Measurements from ENCODE around the gene CST4.
"Not testable (repeated sequence)": the region's sequence is repeated elsewhere in the genome, so short reads cannot be mapped to it uniquely, and the experiment has no call there.

CST4 gene

GRCh38 chr20:23661002-23661429 is 27.8 kb downstream of the CST4 start:
- DNase-seq (ENCODE audit: low read depth, low spot score) = no peak

- no peak for DNase-seq (ENCODE audit: low read depth, low spot score)
Measured at GRCh38 chr20:23659989-23660837, 28.6 kb downstream of the CST4 start.

- DNase-seq (ENCODE audit: low read depth, low spot score) = not testable (repeated sequence)
Measured at GRCh38 chr20:23659610-23659988, 29.2 kb downstream of the CST4 start.

GRCh38 chr20:23658989-23659609 is 29.7 kb downstream of the CST4 start:
- DNase-seq (ENCODE audit: low read depth, low spot score) = no peak

GRCh38 chr20:23658336-23658735 is 30.5 kb downstream of the CST4 start:
- no peak for DNase-seq (ENCODE audit: low read depth, low spot score)

GRCh38 chr20:23657202-23657601 is 31.6 kb downstream of the CST4 start:
- no peak for DNase-seq (ENCODE audit: low read depth, low spot score)

- DNase-seq (ENCODE audit: low read depth, low spot score) = no peak
Measured at GRCh38 chr20:23656372-23656771, 32.5 kb downstream of the CST4 start.

- DNase-seq (ENCODE audit: low read depth, low spot score) = no peak
Measured at GRCh38 chr20:23655491-23656211, 33.2 kb downstream of the CST4 start.

GRCh38 chr20:23654717-23655116 is 34.1 kb downstream of the CST4 start:
- no peak for DNase-seq (ENCODE audit: low read depth, low spot score)

GRCh38 chr20:23654000-23654399 is 34.8 kb downstream of the CST4 start:
- no peak for DNase-seq (ENCODE audit: low read depth, low spot score)

GRCh38 chr20:23653400-23653938 is 35.4 kb downstream of the CST4 start:
- no peak for DNase-seq (ENCODE audit: low read depth, low spot score)

GRCh38 chr20:23652926-23653325 is 35.9 kb downstream of the CST4 start:
- no peak for DNase-seq (ENCODE audit: low read depth, low spot score)

GRCh38 chr20:23652371-23652770 is 36.5 kb downstream of the CST4 start:
- no peak for DNase-seq (ENCODE audit: low read depth, low spot score)

- DNase-seq (ENCODE audit: low read depth, low spot score) = no peak
Measured at GRCh38 chr20:23651117-23651516, 37.7 kb downstream of the CST4 start.

GRCh38 chr20:23649830-23650417 is 38.9 kb downstream of the CST4 start:
- DNase-seq (ENCODE audit: low read depth, low spot score) = no peak

- DNase-seq (ENCODE audit: low read depth, low spot score) = no peak
Measured at GRCh38 chr20:23649242-23649641, 39.6 kb downstream of the CST4 start.

- no peak for DNase-seq (ENCODE audit: low read depth, low spot score)
Measured at GRCh38 chr20:23647346-23647745, 41.5 kb downstream of the CST4 start.

GRCh38 chr20:23646106-23646873 is 42.5 kb downstream of the CST4 start:
- DNase-seq (ENCODE audit: low read depth, low spot score) = no peak

- no peak for DNase-seq (ENCODE audit: low read depth, low spot score)
Measured at GRCh38 chr20:23645575-23645974, 43.3 kb downstream of the CST4 start.

GRCh38 chr20:23644164-23644563 is 44.7 kb downstream of the CST4 start:
- DNase-seq (ENCODE audit: low read depth, low spot score) = no peak

GRCh38 chr20:23643659-23644058 is 45.2 kb downstream of the CST4 start:
- no peak for DNase-seq (ENCODE audit: low read depth, low spot score)
